Transverse colon (tissue), 4 donors: ENCODE measurements around the gene TFIP11. TPM values are rescaled to one million over a fixed set of nuclear protein-coding genes. Genes with fewer than 3 reads are reported as not detected.

ENCODE experiments used
- DNase-seq: peaks from one replicate; pipeline ENCODE4 v3.0.0-alpha.2; 2019
- H3K27ac ChIP-seq, 4 donors: fragments of 200-600 bp; sonication (generic); 2 replicates each; pipeline ENCODE4 v1.5.1; 2016 to 2018; ENCODE audit warnings: inconsistent platforms in 4 of 4
- H3K27me3 ChIP-seq: fragments of 200-600 bp; sonication (generic); 2 replicates; pipeline ENCODE4 v1.5.1; 2017; ENCODE audit warnings: inconsistent platforms
- H3K36me3 ChIP-seq, 4 donors: fragments of 200-600 bp; sonication (generic); 2 replicates each; pipeline ENCODE4 v1.5.1; 2017 to 2019; ENCODE audit warnings: inconsistent platforms in 4 of 4
- H3K4me1 ChIP-seq, 4 donors: fragments of 200-600 bp; sonication (generic); 2 replicates each; pipeline ENCODE4 v1.5.1; 2017 to 2020; ENCODE audit warnings: inconsistent platforms in 4 of 4
- H3K4me3 ChIP-seq, 4 donors: fragments of 200-600 bp; sonication (generic); 1 replicate in 1 of 4; 2 replicates in 3 of 4; pipeline versions ENCODE4 v1.5.1 to v1.6.1; 2017 to 2019; ENCODE audit warnings: inconsistent platforms in 4 of 4
- H3K9me3 ChIP-seq, 2 donors: fragments of 200-600 bp; sonication (generic); 2 replicates each; pipeline ENCODE4 v1.5.1; 2017 to 2019; ENCODE audit warnings: inconsistent platforms in 2 of 2
- CTCF ChIP-seq, 5 experiments: fragments of 200-600 bp in 3 of 5; fragments of 450-650 bp in 2 of 5; sonication (generic) in 3 of 5; IDR thresholded peaks; 1 replicate in 2 of 5; 2 replicates in 3 of 5; pipeline ENCODE4 v1.5.1; 2016 to 2017; ENCODE audit warnings: antibody characterized with exemption in 5 of 5, inconsistent platforms in 3 of 5, mild to moderate bottlenecking in 2 of 5, moderate library complexity in 1 of 5
- EP300 ChIP-seq: sonication (generic); formaldehyde crosslinking; IDR thresholded peaks from one replicate; pipeline ENCODE4 v1.6.1; 2017; ENCODE audit warnings: antibody characterized with exemption, low read depth
- POLR2A ChIP-seq: fragments of 450-650 bp; IDR thresholded peaks from one replicate; pipeline ENCODE4 v1.6.1; 2016; ENCODE audit warnings: antibody characterized with exemption, mild to moderate bottlenecking, moderate library complexity
- POLR2AphosphoS5 ChIP-seq, 3 donors: sonication (generic); formaldehyde crosslinking; IDR thresholded peaks; one replicate each; pipeline ENCODE4 v1.6.1; 2016; ENCODE audit warnings: antibody characterized with exemption in 3 of 3
- whole genome bisulfite sequencing, 2 donors: methylation state at CpG; one replicate each; pipeline ENCODE4 v1.1.5; 2018; ENCODE audit warnings: low coverage in 1 of 2; 5-methylcytosine and 5-hydroxymethylcytosine counted together
- in situ Hi-C, 4 donors: fragments of 200-750 bp; cut with MboI; loops; one replicate each; pipeline versions ENCODE4 v1.15.0 to v1.15.1; 2017; ENCODE audit warnings: low sequenced_read_pairs in 3 of 4, low pct_ligation_motif_present in 1 of 4, low pct_unique_long_range_greater_than_20kb in 1 of 4
- intact Hi-C: fragments of 100-400 bp; cut with DNase I; formaldehyde crosslinking; loops from one replicate; pipeline ENCODE4 v1.15.1; 2023; ENCODE audit warnings: low total_unique reads
- total RNA-seq, 4 donors: library from RNA; depleted of rRNA; stranded (reverse); fragments of >200 nt; gene quantifications; one replicate each; pipeline ENCODE4 v1.1.0, GENCODE V29; 2016

Gene TFIP11
- total RNA-seq, 4 donors from 2014 or later: 5.2 to 33.7 (median 31.1) TPM

GRCh38 chr22:26546282-26546681 is 34.0 kb upstream of the TFIP11 start:
- in situ Hi-C loops (no loop called here), intact Hi-C loops (no loop called here)
- DNase-seq: no peak
- no peaks in the 10 kb centered on the region for H3K27me3 ChIP-seq
- H3K27ac ChIP-seq: no peak overlapping the region
- TF ChIP-seq POLR2AphosphoS5 (IDR thresholded peaks at IDR 0.05): no peak
- TF ChIP-seq CTCF (IDR thresholded peaks at IDR 0.05): no peak
- TF ChIP-seq EP300: no peak
- TF ChIP-seq POLR2A: no peak
- H3K4me1 ChIP-seq: no peaks in the 10 kb centered on the region
- H3K4me3 ChIP-seq: no peak overlapping the region
- 92% methylated on average over 5 of the region's 5 CpGs; no CpG with 5 or more reads in 1 of the 2 donors for WGBS, 2 donors
- no peaks in the 10 kb centered on the region for H3K36me3 ChIP-seq
- no peaks in the 10 kb centered on the region for H3K9me3 ChIP-seq

GRCh38 chr22:26545827-26546226 is 33.6 kb upstream of the TFIP11 start:
- Histone ChIP-seq H3K4me3 (no peak overlapping the region), H3K27me3 (no peaks in the 10 kb centered on the region), H3K9me3 (no peaks in the 10 kb centered on the region), H3K27ac (no peak overlapping the region), H3K4me1 (no peaks in the 10 kb centered on the region), H3K36me3 (no peaks in the 10 kb centered on the region)
- in situ Hi-C loops: no loop called here
- no peak for TF ChIP-seq EP300
- no peak for TF ChIP-seq CTCF (IDR thresholded peaks at IDR 0.05)
- TF ChIP-seq POLR2AphosphoS5 (IDR thresholded peaks at IDR 0.05): no peak
- TF ChIP-seq POLR2A: no peak
- WGBS, 2 donors: 76 to 78% methylated on average over 5 of the region's 5 CpGs
- DNase-seq: no peak
- intact Hi-C loops: no loop called here

GRCh38 chr22:26545385-26545784 is 33.1 kb upstream of the TFIP11 start:
- 60 to 66% methylated on average over 2 of the region's 2 CpGs for WGBS, 2 donors

GRCh38 chr22:26544489-26544888 is 32.2 kb upstream of the TFIP11 start:
- Histone ChIP-seq H3K4me3 (no peak overlapping the region), H3K36me3 (no peaks in the 10 kb centered on the region), H3K4me1 (no peaks in the 10 kb centered on the region), H3K9me3 (no peaks in the 10 kb centered on the region), H3K27me3 (no peaks in the 10 kb centered on the region), H3K27ac (no peak overlapping the region)
- WGBS, 2 donors: 100% methylated on average over 1 of the region's 1 CpG; no CpG with 5 or more reads in 1 of the 2 donors
- TF ChIP-seq EP300: no peak
- TF ChIP-seq CTCF (IDR thresholded peaks at IDR 0.05): no peak
- TF ChIP-seq POLR2A: no peak
- no peak for TF ChIP-seq POLR2AphosphoS5 (IDR thresholded peaks at IDR 0.05)
- DNase-seq: no peak
- intact Hi-C loops (no loop called here), in situ Hi-C loops (no loop called here)

More at GRCh38 chr22:26545385-26545784, 33.1 kb upstream of the TFIP11 start:
- in situ Hi-C loops (no loop called here), intact Hi-C loops (no loop called here)
- Histone ChIP-seq H3K36me3 (no peaks in the 10 kb centered on the region), H3K27me3 (no peaks in the 10 kb centered on the region), H3K27ac (no peak overlapping the region), H3K4me1 (no peaks in the 10 kb centered on the region), H3K4me3 (no peak overlapping the region), H3K9me3 (no peaks in the 10 kb centered on the region)
- no peak for DNase-seq
- no peak for TF ChIP-seq EP300
- TF ChIP-seq CTCF (IDR thresholded peaks at IDR 0.05): no peak
- no peak for TF ChIP-seq POLR2A
- no peak for TF ChIP-seq POLR2AphosphoS5 (IDR thresholded peaks at IDR 0.05)
